Right ventricle myocardium inferior (tissue), 1 donor: ENCODE data around the gene STAT3. TPM values are rescaled to one million over a fixed set of nuclear protein-coding genes. Genes with fewer than 3 reads are reported as not detected.
"Not testable (repeated sequence)": the region's sequence is repeated elsewhere in the genome, so short reads cannot be mapped to it uniquely, and the experiment has no call there.

ENCODE experiments used
- ATAC-seq: fragments of 200-7000 bp; cut with Tn5 transposase; one replicate; pipeline ENCODE4 v1.9.1; 2020; ENCODE audit warnings: mild to moderate bottlenecking, moderate library complexity
- DNase-seq: peaks from one replicate; pipeline ENCODE4 v3.0.0; 2021; ENCODE audit errors: missing footprints
- intact Hi-C: fragments of 100-400 bp; cut with DNase I; formaldehyde crosslinking; loops from one replicate; pipeline ENCODE4 v1.11.0; 2022
- total RNA-seq: library from RNA; stranded (reverse); fragmentation: NEBNext Ultra II Directional; extraction: Animal tissue kit (Norgen Biotek cat#: 25700); gene quantifications from one replicate; pipeline ENCODE4 v1.2.1, GENCODE V29; 2021
- donor health status: DM: no; HTN: yes; CAD: no; lungs with severe emphysema.

Gene STAT3
- total RNA-seq, 1 donor from 2014 or later, result 183 TPM

DNA sequence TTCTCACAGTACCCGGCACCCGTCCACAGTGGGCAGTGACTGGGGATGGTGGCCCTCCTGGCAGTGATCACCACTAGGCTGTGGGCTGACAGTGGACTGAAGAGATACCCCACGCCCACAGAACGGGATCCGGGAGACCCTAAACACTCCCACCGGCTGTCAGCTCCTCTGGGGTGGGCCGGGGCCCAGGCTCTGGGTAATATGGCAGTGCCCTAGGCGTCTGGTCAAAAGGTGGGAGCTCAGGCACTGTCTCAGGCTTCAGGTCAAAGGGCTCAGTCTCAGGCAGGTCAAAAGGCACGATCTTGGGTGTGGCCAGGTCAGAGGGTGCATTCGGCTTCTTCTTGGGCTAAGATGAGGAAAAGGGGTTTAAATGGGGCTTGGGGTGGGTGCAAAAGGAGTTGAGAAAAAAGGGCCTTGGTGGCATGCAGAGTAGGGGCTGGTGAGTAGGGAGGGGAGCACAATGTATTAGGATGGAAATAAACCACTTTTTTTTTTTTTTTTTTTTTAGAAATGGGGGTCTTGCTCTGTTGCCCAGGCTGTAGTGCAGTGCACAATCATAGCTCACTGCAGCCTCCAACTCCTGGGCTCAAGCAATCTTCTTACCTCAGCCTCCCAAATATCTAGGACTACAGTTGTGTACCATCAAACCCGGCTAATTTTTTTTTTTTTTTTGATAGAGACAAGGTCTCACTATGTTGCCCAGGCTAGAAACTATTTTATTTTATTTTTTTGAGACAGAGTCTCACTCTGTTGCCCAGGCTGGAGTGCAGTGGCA lies 23.9 kb upstream of the STAT3 start:
- no peak for ATAC-seq
- intact Hi-C loops, result no loop called here
- DNase-seq, result peak; percentile 64

DNA sequence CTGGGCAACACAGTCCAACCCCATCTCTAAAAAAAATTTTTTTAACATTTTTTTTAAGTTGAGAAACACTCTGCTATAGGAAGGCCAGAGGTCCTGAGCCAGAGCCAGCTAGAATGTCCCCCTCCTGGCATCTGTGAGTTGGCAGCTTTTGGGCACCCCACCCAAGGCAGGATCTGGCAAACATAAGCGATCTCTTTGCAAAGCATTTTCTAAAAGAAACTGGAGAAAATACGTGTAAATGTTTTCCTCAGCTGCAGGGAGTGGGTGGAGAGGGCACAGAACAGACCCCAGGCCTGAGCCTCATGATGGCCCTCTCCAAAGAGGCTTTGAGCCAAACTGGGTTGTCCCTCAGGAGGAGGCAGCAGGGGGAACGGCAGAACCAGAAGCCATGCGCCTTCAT lies 23.1 kb upstream of the STAT3 start:
- intact Hi-C loops, result no loop called here
- no peak for ATAC-seq

DNA sequence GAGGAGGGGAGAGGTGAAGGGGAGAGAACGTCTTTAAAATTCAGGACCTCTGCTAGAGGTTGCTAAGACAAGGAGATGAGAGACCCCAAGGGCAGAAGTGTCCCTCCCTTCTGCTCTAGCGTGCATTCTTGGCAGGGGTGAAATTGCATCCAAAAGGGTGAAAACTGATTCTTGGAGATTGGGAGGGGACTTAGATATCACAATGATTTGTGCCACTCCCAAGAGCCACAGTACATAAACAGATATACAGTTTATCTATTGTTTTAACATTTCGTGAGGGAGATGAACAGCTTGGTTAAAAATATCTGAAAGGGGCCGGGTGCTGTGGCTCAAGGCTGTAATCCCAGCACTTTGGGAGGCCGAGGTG lies 22.1 kb upstream of the STAT3 start:
- ATAC-seq, result no peak
- DNase-seq, result no peak
- intact Hi-C loops, result no loop called here

More for the DNA sequence above, 23.1 kb upstream of the STAT3 start:
- DNase-seq, result no peak

DNA sequence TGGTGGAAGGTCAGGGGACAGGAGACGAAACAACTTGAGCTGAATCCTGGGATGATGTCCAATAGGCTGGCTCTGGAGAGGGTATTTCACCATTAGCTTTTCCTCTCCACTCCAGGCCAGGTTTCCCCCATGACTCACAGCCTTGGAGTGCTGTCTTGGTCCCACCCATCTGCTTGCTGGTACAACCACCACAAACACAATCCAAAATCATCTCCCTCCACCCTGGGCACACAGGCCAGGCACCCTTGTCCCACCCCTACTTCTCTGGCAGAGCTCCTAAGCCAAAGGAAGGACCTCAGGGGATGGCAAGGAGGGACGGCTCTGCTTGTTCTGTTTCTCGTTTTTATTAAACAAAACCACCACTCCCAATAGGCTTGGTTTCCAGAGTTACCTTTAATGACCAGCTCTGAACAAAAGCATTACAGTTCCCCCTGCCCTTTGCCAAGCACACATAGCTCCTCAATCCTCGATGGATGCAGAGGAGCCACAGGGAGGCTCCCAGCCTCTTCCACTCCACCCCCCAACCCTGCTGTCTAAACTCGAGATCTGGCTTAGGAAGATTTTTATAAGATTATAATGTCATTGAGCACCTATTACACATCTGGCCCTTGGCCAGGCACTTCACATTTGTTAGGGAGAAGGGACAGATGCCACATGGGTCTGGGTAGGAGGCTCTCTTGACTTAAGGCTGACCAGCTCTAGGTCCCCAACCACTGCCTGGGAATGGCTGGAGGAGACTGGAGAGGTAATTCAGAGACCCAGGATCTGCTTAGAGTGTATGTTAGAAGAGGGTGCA lies 21.5 kb upstream of the STAT3 start:
- ATAC-seq, result peak; percentile 60
- intact Hi-C loops, result loop anchor here (5.0 kb wide), 2 partner anchors 48 to 108 kb away; partner anchors contain the start of gene ATP6V0A1
- peak; percentile 78 for DNase-seq

DNA sequence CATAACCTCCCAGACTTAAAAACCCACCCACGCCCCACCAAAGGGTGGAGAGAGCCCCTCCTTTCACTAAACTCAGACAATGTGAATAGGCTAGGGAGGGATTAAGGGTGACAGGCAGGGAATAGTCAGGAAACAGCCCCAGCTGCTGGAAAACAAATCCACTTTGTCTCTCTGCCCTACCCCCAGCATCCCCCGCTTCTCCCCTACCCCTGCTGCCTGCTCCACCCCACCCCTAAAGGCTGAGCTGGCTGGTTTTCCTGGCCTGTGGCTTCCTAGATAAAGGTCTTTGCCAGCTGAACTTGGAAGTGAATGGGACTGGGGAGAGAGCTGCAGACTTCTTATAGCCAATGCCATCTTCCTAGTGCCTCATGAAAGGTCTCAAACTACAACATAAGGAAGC lies 19.8 kb upstream of the STAT3 start:
- intact Hi-C loops, result loop anchor here (5.0 kb wide), 2 partner anchors 49 to 109 kb away; partner anchors contain the start of gene ATP6V0A1
- DNase-seq (no peak), ATAC-seq (peak; percentile 37)

DNA sequence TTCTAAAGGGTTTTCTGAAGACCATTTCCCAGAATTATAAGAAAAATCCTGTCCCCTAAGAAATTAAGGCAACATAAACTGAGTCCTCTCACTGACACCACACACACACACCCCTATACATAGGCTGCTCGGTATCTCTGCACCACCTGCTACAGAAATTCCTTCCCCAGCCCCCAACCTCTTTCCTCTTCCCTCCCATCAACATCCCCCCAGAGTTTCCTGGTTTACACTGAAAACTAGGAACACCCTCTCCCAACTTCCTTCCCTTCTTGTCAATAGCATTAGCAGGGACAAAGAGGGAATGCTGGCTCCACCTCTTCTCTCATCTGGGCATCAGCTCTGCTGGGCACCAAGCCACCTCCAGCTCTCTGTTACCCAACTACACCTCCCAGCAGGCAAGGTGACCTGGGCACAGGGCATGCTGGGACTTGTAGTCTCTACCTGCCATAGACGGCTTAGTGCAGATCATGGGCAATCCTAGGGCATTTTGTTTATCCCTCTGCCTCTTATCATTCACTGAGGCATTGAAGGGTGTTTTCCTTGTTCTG lies 19.1 kb upstream of the STAT3 start:
- DNase-seq, result peak; percentile 90
- intact Hi-C loops, result loop anchor here (2.0 to 5.0 kb wide), 3 partner anchors 13 to 110 kb away; partner anchors contain the start of gene ATP6V0A1
- peak; percentile 74 for ATAC-seq

DNA sequence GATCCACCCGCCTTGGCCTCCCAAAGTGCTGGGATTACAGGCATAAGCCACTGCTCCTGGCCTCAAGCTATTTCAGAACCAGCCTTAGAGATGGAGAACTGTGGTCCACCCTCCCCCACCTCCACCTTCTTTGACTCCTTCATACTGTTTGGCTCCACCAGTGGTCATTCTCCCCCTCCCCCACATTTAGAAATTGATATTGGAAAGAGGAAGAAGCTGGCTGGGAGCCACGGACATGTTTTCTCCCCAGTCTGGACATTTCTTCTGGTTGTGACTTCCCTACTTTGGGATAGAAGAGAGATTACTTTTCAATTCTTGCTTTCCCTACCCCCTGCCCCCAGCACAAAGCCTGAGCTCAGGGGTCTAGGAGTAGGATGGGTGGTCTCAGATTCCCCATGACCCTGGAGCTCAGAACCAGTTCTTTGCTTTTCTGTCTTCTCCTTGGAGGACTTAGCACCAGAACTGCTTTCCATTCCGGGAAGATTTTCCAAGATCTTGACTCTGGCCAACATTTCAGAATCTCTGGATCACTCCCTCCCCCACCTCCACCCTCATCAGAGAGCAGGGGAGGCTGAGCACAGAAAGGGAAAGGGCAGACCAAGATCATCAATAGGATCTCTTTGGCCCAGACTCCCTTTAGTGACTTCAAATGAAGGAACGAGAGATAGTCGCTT lies 18.5 kb upstream of the STAT3 start:
- no peak for ATAC-seq
- DNase-seq, result no peak
- intact Hi-C loops, result loop anchor here (1.0 to 5.0 kb wide), 4 partner anchors 14 to 111 kb away; partner anchors contain the start of gene ATP6V0A1

DNA sequence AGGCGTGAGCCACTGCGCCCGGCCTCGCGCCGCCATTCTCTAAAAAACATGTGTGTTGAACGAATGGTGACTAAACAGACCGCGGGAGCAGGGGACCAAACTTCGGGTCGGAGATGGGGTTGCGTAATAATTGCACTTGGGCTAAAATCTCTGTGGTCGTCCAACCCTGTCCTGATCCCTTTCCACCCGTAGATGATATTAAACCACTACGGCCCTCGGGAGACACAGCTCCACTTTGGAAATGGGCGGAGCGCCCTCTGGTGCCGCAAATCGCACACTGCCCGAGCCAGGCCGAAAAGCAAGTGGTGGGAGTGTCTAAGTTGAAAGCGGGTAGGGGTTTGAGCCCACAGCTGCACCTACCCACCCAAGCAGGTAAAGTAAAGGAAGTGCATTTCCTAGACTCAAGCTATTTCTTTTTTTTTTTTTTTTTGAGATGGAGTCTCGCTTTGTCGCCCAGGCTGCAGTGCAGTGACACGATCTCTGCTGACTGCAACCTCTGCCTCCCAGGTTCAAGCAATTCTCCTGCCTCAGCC lies 17.8 kb upstream of the STAT3 start:
- intact Hi-C loops, result loop anchor here (1.0 to 5.0 kb wide), 4 partner anchors 15 to 111 kb away; partner anchors contain the start of gene ATP6V0A1
- DNase-seq, result peak; percentile 94
- ATAC-seq, result peak; percentile 77

DNA sequence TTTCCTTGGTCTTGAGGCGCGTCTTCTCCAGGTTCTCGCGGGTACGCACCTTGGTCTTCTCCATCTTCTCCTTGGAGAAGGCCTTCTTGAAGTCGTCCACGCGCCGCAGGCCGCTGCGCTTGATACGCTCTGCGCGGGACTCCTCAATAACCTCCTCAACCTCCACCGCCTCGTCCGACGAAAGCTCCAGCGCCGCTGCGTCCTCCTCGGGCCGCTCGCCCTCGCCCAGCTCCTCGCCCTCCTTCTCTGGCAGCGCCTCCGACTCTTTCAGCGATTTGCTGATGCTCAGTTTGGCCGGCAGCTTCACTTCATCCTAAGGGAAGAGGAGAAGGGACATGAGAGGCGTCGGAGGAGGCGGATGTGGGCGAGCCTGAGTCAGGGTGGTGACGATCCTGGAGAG lies 16.8 kb upstream of the STAT3 start:
- ATAC-seq, result no peak
- DNase-seq, result no peak
- intact Hi-C loops, result loop anchor here (5.0 kb wide), 2 partner anchors 52 to 112 kb away; partner anchors contain the start of gene ATP6V0A1

DNA sequence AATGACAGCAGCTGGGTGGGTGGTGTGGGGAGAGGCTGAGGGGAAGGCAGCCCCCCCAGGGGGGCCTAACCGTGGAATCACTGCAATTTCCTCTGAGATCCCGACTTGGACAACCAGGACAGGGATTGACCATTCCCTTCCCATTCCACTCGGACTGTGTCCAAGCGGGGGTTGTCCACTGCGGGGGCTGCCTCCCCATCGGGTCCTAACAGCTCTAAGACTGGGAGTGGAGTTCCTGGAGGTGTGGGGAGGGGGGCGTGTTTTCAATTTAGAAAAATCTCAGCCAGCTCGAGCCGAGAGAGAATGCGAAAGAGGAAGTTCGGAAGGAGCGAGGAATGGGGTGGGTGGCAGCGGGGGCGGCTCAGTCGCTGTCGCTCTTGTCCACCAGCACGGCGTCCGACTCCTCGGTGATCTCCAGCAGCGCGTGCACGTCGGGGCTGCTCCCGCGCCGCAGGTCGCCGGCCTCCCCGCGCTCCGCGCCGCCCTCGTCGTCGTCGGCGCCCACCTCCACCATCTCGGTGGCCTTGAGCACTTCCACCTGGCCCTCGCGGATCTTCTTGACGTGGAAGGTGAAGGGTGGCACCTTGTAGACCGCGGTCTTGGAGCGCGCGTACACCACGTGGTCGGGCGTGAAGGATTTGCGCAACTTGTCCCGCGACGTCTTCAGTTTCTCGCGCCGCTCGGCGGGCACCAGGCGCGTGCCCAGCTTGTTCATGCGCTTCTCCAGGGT lies 16.2 kb upstream of the STAT3 start:
- intact Hi-C loops, result loop anchor here (5.0 kb wide), 2 partner anchors 53 to 113 kb away; partner anchors contain the start of gene ATP6V0A1
- ATAC-seq, result no peak
- no peak for DNase-seq

DNA sequence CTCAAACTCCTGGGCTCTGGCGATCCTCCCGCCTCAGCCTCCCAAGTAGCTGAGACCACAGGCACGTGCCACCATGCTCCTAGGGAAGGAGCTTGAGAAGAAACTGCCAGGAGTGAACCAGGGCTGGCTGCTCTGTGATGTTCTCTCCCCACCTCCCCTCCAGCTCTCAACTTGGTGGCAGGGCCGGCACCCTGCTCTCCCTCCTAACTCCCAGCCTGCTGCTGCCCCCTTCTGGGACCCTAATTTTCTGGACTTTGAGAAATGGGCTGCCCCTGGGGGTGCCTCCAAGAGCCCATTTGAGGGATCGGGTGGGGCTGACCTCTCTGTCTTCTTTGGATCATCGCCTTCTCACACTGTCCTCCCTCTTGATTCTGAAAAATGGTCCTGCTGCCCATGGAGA lies 14.9 kb upstream of the STAT3 start:
- no peak for ATAC-seq
- no peak for DNase-seq
- intact Hi-C loops, result no loop called here

DNA sequence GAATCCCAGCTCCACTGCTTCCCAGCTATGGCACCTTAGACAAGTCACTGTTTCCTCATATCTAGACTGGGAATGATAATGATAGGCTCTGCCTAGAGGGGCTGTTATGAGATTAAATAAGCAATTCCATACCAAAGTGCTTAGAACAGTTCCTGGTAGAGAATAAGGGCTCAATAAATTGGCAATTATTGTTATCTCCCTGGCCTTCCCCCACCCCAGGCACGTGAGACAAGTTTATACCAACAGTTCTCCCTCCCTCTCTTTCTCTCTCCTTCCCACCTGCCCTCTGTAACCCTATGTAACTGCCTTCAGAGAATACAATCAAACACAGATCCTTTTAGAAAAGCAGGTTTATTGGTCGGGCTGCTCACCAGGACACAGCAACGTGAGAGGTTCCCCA lies 13.9 kb upstream of the STAT3 start:
- no peak for DNase-seq
- intact Hi-C loops, result no loop called here
- ATAC-seq, result no peak

DNA sequence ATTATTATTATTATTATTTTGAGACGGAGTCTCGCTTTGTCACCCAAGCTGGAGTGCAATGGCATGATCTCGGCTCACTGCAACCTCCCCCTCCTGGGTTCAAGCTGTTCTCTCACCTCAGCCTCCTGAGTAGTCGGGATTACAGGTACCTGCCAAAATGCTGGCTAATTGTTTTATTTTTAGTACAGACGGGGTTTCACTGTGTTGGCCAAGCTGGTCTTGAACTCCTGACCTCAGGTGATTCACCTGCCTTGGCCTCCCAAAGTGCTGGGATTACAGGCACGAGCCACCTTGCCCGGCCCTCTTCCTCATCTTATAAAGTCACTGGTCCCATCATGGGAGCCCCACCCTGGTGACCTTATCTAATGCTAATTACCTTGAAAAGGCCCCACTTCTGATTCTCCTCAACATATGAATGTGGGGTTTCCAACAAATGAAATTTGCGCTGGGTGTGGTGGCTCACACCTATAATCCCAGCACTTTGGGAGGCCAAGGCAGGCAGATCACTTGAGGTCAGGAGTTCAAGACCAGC lies 12.7 kb upstream of the STAT3 start:
- ATAC-seq, intact Hi-C loops, DNase-seq: not testable (repeated sequence)

DNA sequence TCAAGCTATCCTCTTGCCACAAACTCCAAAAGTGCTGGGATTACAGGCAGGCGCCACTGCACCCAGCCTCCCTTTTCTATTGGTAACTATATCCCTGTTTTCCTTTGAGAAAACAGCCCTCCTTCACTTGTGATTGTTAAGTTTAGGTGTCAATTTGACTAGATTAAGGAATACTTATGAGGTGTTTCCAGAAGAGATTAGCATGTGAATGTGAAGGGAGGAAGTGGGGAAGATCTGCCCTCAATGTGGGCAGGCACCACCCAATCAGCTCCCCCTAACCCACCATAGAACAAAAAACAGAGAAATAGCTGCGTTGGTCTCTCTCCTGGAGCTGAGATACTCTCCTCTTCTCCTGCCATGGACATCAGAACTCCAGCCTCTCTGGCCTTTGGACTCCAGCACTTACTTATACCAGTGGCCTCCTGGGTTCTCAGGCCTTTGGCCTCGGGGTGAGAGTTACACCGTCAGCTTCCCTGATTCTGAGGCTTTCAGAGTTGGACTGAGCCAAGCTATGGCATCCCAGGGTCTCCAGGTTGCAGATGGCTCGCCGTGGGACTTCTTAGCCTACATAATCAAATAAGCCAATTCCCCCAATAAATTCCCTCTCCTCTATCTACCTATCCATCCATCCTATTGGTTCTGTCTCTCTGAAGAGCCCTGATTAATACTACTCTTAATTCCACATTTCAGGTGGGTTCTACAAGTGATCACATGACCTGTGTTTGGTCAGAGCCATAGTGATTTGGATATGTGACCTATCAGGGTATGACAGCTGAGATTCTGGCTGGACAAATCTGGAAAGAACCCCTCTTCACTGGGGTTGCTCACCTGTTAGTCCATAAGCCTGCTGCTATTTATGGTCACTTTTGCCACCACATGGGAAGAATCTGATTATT lies 12.0 kb upstream of the STAT3 start:
- intact Hi-C loops, result no loop called here
- ATAC-seq (no peak), DNase-seq (no peak)

DNA sequence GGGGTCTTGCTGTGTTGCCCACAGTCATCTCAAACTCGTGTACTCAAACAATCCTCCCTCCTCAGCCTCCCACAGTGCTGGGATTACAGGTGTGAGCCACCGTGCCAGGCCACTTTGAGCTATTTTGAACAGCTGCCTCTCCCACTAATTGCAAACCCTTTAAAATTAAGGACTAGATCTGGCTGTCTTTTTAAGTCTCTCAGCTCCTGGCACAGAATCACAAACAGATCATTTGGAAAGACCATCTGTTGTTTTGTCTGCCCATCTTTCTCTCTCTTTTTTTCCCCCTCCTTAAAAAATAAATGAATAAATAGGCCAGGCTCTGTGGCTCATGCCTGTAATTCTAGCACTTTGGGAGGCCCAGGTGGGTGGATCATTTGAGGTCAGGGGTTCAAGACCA lies 10.9 kb upstream of the STAT3 start:
- ATAC-seq (no peak), DNase-seq (no peak)
- intact Hi-C loops, result no loop called here

DNA sequence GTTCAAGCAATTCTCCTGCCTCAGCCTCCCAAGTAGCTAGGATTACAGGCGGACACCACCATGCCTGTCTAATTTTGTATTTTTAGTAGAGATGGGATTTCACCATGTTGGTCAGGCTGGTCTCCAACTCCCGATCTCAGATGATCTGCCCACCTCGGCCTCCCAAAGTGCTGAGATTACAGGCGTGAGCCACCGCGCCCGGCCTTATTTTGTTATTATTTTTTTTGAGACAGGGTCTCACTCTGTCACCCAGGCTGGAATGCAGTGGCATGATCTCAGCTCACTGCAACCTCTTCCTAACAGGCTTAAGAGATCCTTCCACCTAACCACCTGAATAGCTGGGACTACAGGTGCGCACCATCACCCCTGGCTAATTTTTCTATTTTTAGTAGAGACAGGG lies 7.4 kb upstream of the STAT3 start:
- DNase-seq, ATAC-seq, intact Hi-C loops: not testable (repeated sequence)

DNA sequence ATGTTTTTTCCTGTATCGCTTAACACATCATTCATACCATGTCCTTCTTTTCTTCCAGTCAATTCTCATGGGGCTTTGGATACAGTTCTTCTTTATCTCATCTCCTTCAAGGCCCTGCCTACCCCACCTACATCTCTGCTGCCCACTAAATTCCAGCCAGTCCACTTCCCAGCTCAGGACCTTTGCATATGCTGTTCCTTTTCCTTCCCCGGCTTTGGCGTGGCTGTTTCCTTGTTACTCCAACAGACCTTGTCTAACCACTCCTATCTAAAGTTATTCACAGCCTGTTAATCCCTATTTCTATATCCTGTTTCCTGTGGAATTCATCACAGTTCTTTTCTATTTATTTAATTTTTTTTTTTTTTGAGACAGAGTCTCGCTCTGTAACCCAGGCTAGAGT lies 6.6 kb upstream of the STAT3 start:
- no peak for ATAC-seq
- intact Hi-C loops, result no loop called here
- no peak for DNase-seq
